A673 (cell line): ENCODE measurements around the gene ZNF341.

Experiments
- CTCF ChIP-seq: fragments of 300-800, 200-600 bp; sonication (generic); conservative IDR thresholded peaks from 2 replicates; pipeline ENCODE4 v1.5.1; 2017; ENCODE audit warnings: low read depth, mild to moderate bottlenecking, antibody characterized with exemption, low read length, moderate library complexity, mixed read lengths
- EZH2 ChIP-seq: fragments of 200-600 bp; sonication (generic); IDR thresholded peaks from 2 replicates; pipeline ENCODE4 v1.6.1; 2017; ENCODE audit warnings: borderline replicate concordance, low read depth, mild to moderate bottlenecking, mixed read lengths, antibody characterized with exemption, low read length; ENCODE audit not compliant: poor library complexity, severe bottlenecking

- TF ChIP-seq CTCF = no peak
- no peak for TF ChIP-seq EZH2
These were observed 96.0 kb downstream of the ZNF341 start for GRCh38 chr20:33827634-33828325.
